ENCODE measurements around the gene OSBPL9. TPM values are rescaled to one million over a fixed set of nuclear protein-coding genes. Genes with fewer than 3 reads are reported as not detected.

Gene OSBPL9
- total and polyA plus RNA-seq, 2 experiments from 2014 or later: 82.7 to 102 TPM

- no peaks in the 10 kb centered on the region for H4K20me1 ChIP-seq (replicated peaks; ENCODE audit: insufficient read depth)
- no peaks in the 10 kb centered on the region for H3K9me3 Mint-ChIP-seq
Observed at GRCh38 chr1:51671527-51672325, 54.8 kb downstream of the OSBPL9 start.

More at GRCh38 chr1:51671527-51672325, 54.8 kb downstream of the OSBPL9 start:
- no peak overlapping the region for H2AFZ ChIP-seq
- H3K79me2 ChIP-seq (replicated peaks; ENCODE audit: insufficient read depth): 0 out of 2 replicates have a peak, but pooled peaks cover 4% of the 10 kb centered on the region
- no peak overlapping the region for H3K27ac ChIP-seq (ENCODE audit: low read depth)
- Mint-ChIP-seq H3K27me3 (ENCODE audit: insufficient read depth, low read depth, poor library complexity) (no peaks in the 10 kb centered on the region), H3K27ac (no peak overlapping the region), H3K4me1 (peaks cover 7% of the 10 kb centered on the region), H3K36me3 (ENCODE audit: low read depth) (no peaks in the 10 kb centered on the region), H3K4me3 (no peak overlapping the region)
- no peak for DNase-seq (ENCODE audit: low spot score)
- no peak overlapping the region for H3K4me2 ChIP-seq
- ATAC-seq: no peak
- H3K4me1 ChIP-seq (ENCODE audit: insufficient read depth): no peaks in the 10 kb centered on the region; the same call in 1 of the 2 replicates
- no peaks in the 10 kb centered on the region for H3K36me3 ChIP-seq (ENCODE audit: insufficient read depth)
- no peaks in the 10 kb centered on the region for H3F3A ChIP-seq (replicated peaks; ENCODE audit: low read depth)
- TF ChIP-seq REST (IDR thresholded peaks at IDR 0.05; ENCODE audit: unreplicated experiment) (no peak), ETS1 (IDR thresholded peaks at IDR 0.05) (no peak), EZH2phosphoT487 (IDR thresholded peaks at IDR 0.05; ENCODE audit: unreplicated experiment) (no peak), CREB1 (CRISPR knock-in tag; IDR thresholded peaks at IDR 0.05; ENCODE audit: low read depth) (no peak), EZH2 (IDR thresholded peaks at IDR 0.05; ENCODE audit: low read depth, unreplicated experiment) (no peak), STAT1 (IDR thresholded peaks at IDR 0.05; ENCODE audit: unreplicated experiment) (no peak), POLR2AphosphoS5 (IDR thresholded peaks at IDR 0.05; ENCODE audit: low read depth) (no peak), ZNF331 (CRISPR knock-in tag; IDR thresholded peaks at IDR 0.05; ENCODE audit: low read depth) (no peak), NANOG (IDR thresholded peaks at IDR 0.05; ENCODE audit: borderline replicate concordance) (no peak), ZNF462 (CRISPR knock-in tag; IDR thresholded peaks at IDR 0.05) (no peak), JUNB (IDR thresholded peaks at IDR 0.05; ENCODE audit: unreplicated experiment) (no peak), CTCF (conservative IDR thresholded peaks at IDR 0.05; ENCODE audit: low read depth in 2 of 2) (no peak), ZNF114 (CRISPR knock-in tag; IDR thresholded peaks at IDR 0.05) (no peak)
- no peaks in the 10 kb centered on the region for H3K9me2 ChIP-seq (ENCODE audit: insufficient read depth)
- no peak overlapping the region for H3K4me3 ChIP-seq
- H3K27me3 ChIP-seq (ENCODE audit: insufficient read depth): no peaks in the 10 kb centered on the region
